RWPE1 (cell line): Measurements from ENCODE around the gene RBM25.

Experiments used
- CTCF ChIA-PET: fragments of 350-600 bp; sonication (Branson Sonifier 250); formaldehyde crosslinking; extraction: SDS; loops from one replicate; lab custom pipeline; 2021; lab: Yijun Ruan, JAX
- POLR2A ChIA-PET: fragments of 400-600 bp; formaldehyde crosslinking; extraction: SDS; loops from one replicate; lab custom pipeline; 2020; ENCODE audit warnings: antibody characterized with exemption; ENCODE audit not compliant: low non-redundant PET; lab: Yijun Ruan, JAX
- DNase-seq: peaks from one replicate; pipeline ENCODE4 v3.0.0; 2012; ENCODE audit warnings: low spot score
- H3K27ac ChIP-seq: fragments of 450-650 bp; 2 replicates; pipeline ENCODE4 v1.5.1; 2017
- TF ChIP-seq, protein P1 (sequence below): fragments of 450-650 bp; conservative IDR thresholded peaks from 2 replicates; pipeline ENCODE4 v1.5.1; 2017; ENCODE audit warnings: low read depth, mild to moderate bottlenecking

Gene RBM25

DNA sequence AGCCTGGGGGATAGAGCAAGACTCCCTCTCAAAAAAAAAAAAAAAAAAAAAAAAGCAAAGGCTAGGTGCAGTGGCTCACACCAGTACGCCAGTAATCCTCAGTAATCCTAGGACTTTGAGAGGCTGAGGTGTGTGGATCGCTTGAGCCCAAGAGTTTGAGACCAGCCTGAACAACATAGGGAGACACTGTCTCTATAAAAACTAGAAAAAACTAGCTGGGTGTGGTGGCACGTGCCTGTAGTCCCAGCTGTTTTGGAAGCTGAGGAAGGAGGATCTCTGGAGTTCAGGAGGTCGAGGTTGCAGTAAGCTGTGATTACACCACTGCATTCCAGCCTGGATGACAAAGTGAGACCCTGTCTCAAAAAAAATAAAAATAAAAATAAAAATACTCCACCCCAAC, 8.9 kb upstream of the RBM25 start:
- TF ChIP-seq, protein P1, sequence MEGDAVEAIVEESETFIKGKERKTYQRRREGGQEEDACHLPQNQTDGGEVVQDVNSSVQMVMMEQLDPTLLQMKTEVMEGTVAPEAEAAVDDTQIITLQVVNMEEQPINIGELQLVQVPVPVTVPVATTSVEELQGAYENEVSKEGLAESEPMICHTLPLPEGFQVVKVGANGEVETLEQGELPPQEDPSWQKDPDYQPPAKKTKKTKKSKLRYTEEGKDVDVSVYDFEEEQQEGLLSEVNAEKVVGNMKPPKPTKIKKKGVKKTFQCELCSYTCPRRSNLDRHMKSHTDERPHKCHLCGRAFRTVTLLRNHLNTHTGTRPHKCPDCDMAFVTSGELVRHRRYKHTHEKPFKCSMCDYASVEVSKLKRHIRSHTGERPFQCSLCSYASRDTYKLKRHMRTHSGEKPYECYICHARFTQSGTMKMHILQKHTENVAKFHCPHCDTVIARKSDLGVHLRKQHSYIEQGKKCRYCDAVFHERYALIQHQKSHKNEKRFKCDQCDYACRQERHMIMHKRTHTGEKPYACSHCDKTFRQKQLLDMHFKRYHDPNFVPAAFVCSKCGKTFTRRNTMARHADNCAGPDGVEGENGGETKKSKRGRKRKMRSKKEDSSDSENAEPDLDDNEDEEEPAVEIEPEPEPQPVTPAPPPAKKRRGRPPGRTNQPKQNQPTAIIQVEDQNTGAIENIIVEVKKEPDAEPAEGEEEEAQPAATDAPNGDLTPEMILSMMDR, result no peak
- H3K27ac ChIP-seq, result no peak overlapping the region
- no peak for DNase-seq
- POLR2A ChIA-PET, result no interaction called here
- CTCF ChIA-PET, result no interaction called here

DNA sequence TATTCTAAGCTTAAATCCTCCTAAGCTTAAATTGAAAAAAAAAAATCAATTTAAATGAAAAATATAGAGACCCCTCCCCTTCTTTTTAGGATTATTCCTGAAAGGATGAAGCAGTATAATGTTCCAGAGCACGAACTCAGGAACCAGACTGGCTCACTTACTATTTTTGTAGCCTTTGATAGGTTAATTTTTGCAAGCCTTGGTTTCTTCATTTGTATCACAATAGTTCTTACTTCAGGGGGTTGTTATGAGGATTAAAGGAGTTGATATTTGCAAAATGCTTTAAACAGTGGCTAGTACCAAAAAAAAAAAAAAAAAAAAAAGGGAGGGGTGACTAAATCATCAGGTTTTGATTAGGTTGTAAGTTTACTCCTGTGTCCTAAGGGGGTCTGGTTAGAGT, 3.1 kb upstream of the RBM25 start:
- ChIA-PET CTCF (no interaction called here), POLR2A (no interaction called here)
- DNase-seq, result no peak
- TF ChIP-seq, protein P1, result no peak
- H3K27ac ChIP-seq, result no peak overlapping the region

DNA sequence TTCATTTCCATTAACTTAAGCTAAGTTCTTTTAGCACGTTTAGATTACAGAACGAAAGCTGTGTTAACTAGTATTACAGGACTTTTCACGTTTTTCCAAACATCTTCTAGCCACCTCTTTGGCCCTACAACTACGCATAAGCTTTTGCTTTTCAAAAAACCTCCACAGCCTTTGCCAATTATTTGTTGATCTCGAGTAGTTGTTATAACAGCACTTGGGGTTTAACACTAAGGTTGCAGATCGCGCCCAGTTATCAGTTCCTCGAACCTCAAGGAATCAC, 450 bp upstream of the RBM25 start:
- CTCF ChIA-PET, result interaction anchor here (1.1 to 1.8 kb wide), 3 partner anchors 13 to 32 kb away, joined by 3 to 5 read pairs (median 3); no protein-coding TSS in a partner anchor
- POLR2A ChIA-PET, result interaction anchor here (1.5 kb wide), 1 partner anchor 31 kb away, joined by 5 read pairs; the partner anchor contains the start of gene ZFYVE1
- peak overlapping the region; percentile 93 for H3K27ac ChIP-seq

GRCh38 chr14:73058922-73059673, 764 bp downstream of the RBM25 start:
- TF ChIP-seq, protein P1, result no peak
- POLR2A ChIA-PET, result interaction anchor here (1.5 kb wide), 1 partner anchor 33 kb away, joined by 5 read pairs; the partner anchor contains the start of gene ZFYVE1
- CTCF ChIA-PET, result interaction anchor here (0.5 to 1.8 kb wide), 2 partner anchors 12 to 33 kb away, joined by 4 to 5 read pairs; no protein-coding TSS in a partner anchor
- peak overlapping the region; percentile 93 for H3K27ac ChIP-seq
- DNase-seq, result peak; percentile 50

More for the DNA sequence above, 450 bp upstream of the RBM25 start:
- TF ChIP-seq, protein P1, result no peak
- no peak for DNase-seq

DNA sequence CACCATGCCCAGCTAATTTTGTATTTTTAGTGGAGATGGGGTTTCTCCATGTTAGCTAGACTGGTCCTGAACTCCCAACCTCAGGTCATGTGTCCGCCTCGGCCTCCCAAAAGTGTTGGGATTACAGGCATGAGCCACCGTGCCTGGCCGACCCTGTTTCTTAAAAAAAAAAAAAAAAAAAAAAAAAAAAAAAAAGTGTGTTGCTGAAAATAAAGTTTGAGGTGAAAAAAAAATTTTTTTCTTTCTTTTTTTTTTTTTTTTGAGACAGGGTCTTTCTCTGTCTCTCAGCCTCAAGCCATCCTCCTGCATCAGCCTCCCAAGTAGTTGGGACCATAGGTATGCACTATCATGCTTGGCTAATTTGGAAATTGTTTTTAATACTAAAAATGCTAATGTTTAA, 11.3 kb downstream of the RBM25 start:
- no peak overlapping the region for H3K27ac ChIP-seq
- ChIA-PET POLR2A (no interaction called here), CTCF (interaction anchor here (0.6 kb wide), 1 partner anchor 100 kb away, joined by 3 read pairs; no protein-coding TSS in a partner anchor)
- TF ChIP-seq, protein P1, result no peak
- DNase-seq, result no peak

DNA sequence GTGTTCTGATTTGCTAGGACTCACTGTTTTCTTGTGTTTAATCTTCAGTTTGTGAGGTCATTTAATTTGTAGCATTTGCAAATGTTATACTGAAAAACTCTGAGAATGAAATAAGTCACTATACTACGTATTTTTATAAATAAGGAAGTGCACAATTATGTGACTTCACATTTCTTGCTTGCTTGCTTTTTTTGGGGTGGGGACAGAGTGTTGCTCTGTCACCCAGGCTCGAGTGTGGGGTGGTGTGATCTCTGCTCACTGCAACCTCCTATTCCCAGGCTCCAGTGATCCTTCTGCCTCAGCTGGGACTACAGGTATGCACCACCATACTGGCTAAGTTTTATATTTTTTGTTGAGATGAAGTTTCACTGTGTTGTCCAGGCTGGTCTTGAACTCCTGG, 32.7 kb downstream of the RBM25 start:
- ChIA-PET CTCF (no interaction called here), POLR2A (no interaction called here)
- TF ChIP-seq, protein P1, result no peak
- H3K27ac ChIP-seq, result no peak overlapping the region
- no peak for DNase-seq
